Left ventricle myocardium inferior (tissue), 1 donor: Measurements from ENCODE around the gene NR3C1. TPM values are rescaled to one million over a fixed set of nuclear protein-coding genes. Genes with fewer than 3 reads are reported as not detected.

ENCODE experiments used
- DNase-seq: peaks from one replicate; pipeline ENCODE4 v3.0.0-alpha.2; 2020
- H3K27ac ChIP-seq: fragments of 200-600 bp; replicated peaks from 2 replicates; pipeline ENCODE4 v1.8.0; 2021
- H3K27me3 ChIP-seq: fragments of 200-600 bp; 2 replicates; pipeline ENCODE4 v1.8.0; 2021; ENCODE audit warnings: low read depth
- H3K36me3 ChIP-seq: fragments of 200-600 bp; 2 replicates; pipeline ENCODE4 v1.8.0; 2021
- H3K4me1 ChIP-seq: fragments of 200-600 bp; 2 replicates; pipeline ENCODE4 v1.8.0; 2021
- H3K4me3 ChIP-seq: fragments of 200-600 bp; 2 replicates; pipeline ENCODE4 v1.8.0; 2021; ENCODE audit warnings: mild to moderate bottlenecking, moderate library complexity
- H3K9me3 ChIP-seq: fragments of 200-600 bp; replicated peaks from 2 replicates; pipeline ENCODE4 v1.8.0; 2021
- CTCF ChIP-seq: fragments of 200-600 bp; IDR thresholded peaks from 2 replicates; pipeline ENCODE4 v1.8.0; 2021; ENCODE audit warnings: antibody characterized with exemption, mild to moderate bottlenecking, borderline replicate concordance
- intact Hi-C: fragments of 100-400 bp; cut with micrococcal nuclease; formaldehyde crosslinking; loops from one replicate; pipeline ENCODE4 v1.11.0; 2022
- total RNA-seq: library from RNA; stranded (reverse); fragmentation: NEBNext Ultra II Directional; extraction: Animal tissue kit (Norgen Biotek cat#: 25700); gene quantifications from one replicate; pipeline ENCODE4 v1.2.1, GENCODE V29; 2021
- donor health status: DM: no; HTN: yes; CAD: no; lungs with severe emphysema.

NR3C1 gene
- total RNA-seq, 1 donor from 2014 or later = 44.9 TPM

- no peak for DNase-seq
- H3K4me1 ChIP-seq = peaks cover 91% of the 10 kb centered on the region
- no peak overlapping the region for H3K4me3 ChIP-seq
- no peak for TF ChIP-seq CTCF
- peaks cover 5% of the 10 kb centered on the region for H3K9me3 ChIP-seq
- H3K36me3 ChIP-seq = peaks cover 3% of the 10 kb centered on the region
- no peak overlapping the region for H3K27ac ChIP-seq
- no peaks in the 10 kb centered on the region for H3K27me3 ChIP-seq
- intact Hi-C loops = loop anchor here (10.0 kb wide), 1 partner anchor 75 kb away; no protein-coding TSS in a partner anchor
Observed at GRCh38 chr5:143390258-143390657, 13.2 kb downstream of the NR3C1 start.

- Histone ChIP-seq H3K4me1 (peaks cover 67% of the 10 kb centered on the region), H3K4me3 (no peak overlapping the region), H3K27me3 (no peaks in the 10 kb centered on the region), H3K27ac (no peak overlapping the region), H3K9me3 (peaks cover 17% of the 10 kb centered on the region), H3K36me3 (peaks cover 25% of the 10 kb centered on the region)
- intact Hi-C loops = no loop called here
- no peak for DNase-seq
- TF ChIP-seq CTCF = no peak
Observed at GRCh38 chr5:143386725-143387124, 16.8 kb downstream of the NR3C1 start.

GRCh38 chr5:143384865-143385657, 18.4 kb downstream of the NR3C1 start:
- intact Hi-C loops = no loop called here
- TF ChIP-seq CTCF = no peak
- H3K4me3 ChIP-seq = no peak overlapping the region

GRCh38 chr5:143383988-143384387, 19.5 kb downstream of the NR3C1 start:
- no peak overlapping the region for H3K4me3 ChIP-seq
- peaks cover 25% of the 10 kb centered on the region for H3K9me3 ChIP-seq
- no peak overlapping the region for H3K27ac ChIP-seq
- no peak for TF ChIP-seq CTCF
- H3K4me1 ChIP-seq = peaks cover 59% of the 10 kb centered on the region
- H3K27me3 ChIP-seq = no peaks in the 10 kb centered on the region
- peaks cover 25% of the 10 kb centered on the region for H3K36me3 ChIP-seq
- DNase-seq = no peak
- intact Hi-C loops = no loop called here

More at GRCh38 chr5:143384865-143385657, 18.4 kb downstream of the NR3C1 start:
- Histone ChIP-seq H3K27me3 (no peaks in the 10 kb centered on the region), H3K36me3 (peaks cover 25% of the 10 kb centered on the region), H3K4me1 (peaks cover 59% of the 10 kb centered on the region), H3K27ac (no peak overlapping the region), H3K9me3 (peaks cover 25% of the 10 kb centered on the region)
- DNase-seq = no peak

GRCh38 chr5:143379606-143380005, 23.9 kb downstream of the NR3C1 start:
- no peak for TF ChIP-seq CTCF
- intact Hi-C loops = no loop called here
- no peak for DNase-seq
- Histone ChIP-seq H3K36me3 (peaks cover 15% of the 10 kb centered on the region), H3K27ac (no peak overlapping the region), H3K4me1 (peaks cover 75% of the 10 kb centered on the region), H3K4me3 (no peak overlapping the region), H3K9me3 (peaks cover 14% of the 10 kb centered on the region), H3K27me3 (no peaks in the 10 kb centered on the region)
